Measurements from ENCODE around the gene DNAH6. TPM values are rescaled to one million over a fixed set of nuclear protein-coding genes. Genes with fewer than 3 reads are reported as not detected.

The DNAH6 gene
- total RNA-seq, 1 experiment from 2014 or later = 0.26 TPM

DNA sequence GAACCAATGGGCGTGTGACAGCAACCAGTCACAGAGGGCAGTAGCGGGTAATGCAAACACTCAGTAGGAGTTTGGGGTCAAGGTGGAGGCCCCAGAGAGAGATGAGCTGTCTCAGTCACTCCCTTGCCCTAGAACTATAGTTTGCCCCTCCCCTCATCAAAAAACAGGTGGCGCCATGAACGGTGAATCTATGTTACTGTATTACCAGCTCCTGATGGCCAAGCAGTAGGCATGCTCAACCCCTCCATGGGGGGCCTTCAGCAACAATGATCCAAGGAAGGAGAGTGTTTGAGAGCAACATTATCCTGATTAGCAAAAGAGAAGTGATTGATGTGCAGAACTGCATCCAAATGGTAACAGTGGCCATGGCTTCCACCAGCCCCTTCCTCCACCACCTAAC, 334.2 kb downstream of the DNAH6 start:
- no peak overlapping the region for H3K4ac ChIP-seq (ENCODE audit: low read depth, low read length)
- no peak overlapping the region for H3K27ac ChIP-seq (ENCODE audit: insufficient read length, low read depth, low read length)
- no peak overlapping the region for H2AFZ ChIP-seq (ENCODE audit: low read length)
- no peaks in the 10 kb centered on the region for H3K79me2 ChIP-seq (ENCODE audit: insufficient read depth, low read length)
- no peak overlapping the region for H3K56ac ChIP-seq (ENCODE audit: insufficient read length, low read depth, low read length)
- H3K18ac ChIP-seq (ENCODE audit: insufficient read length, low read depth, low read length) = no peak overlapping the region
- no peak overlapping the region for H4K91ac ChIP-seq (ENCODE audit: insufficient read length, low read depth, low read length)
- H2BK12ac ChIP-seq (ENCODE audit: insufficient read length, low read depth, low read length) = no peak overlapping the region
- no peak overlapping the region for H4K8ac ChIP-seq (replicated peaks; ENCODE audit: insufficient read length, low read depth, low read length)
- H3K4me2 ChIP-seq (ENCODE audit: insufficient read depth, insufficient read length, low read length) = no peak overlapping the region
- no peak overlapping the region for H3T11ph ChIP-seq (ENCODE audit: low read length)
- no peak overlapping the region for H2BK120ac ChIP-seq (ENCODE audit: low read depth, low read length, poor library complexity, severe bottlenecking)
- H3K27me3 ChIP-seq (ENCODE audit: insufficient read depth, low read length) = peaks cover 5% of the 10 kb centered on the region; the same call in 1 of the 2 replicates
- Mint-ChIP-seq H3K9me3 (peaks cover 11 to 12% of the 10 kb centered on the region in 2 experiments), H3K4me1 (peaks cover 7 to 9% of the 10 kb centered on the region in 2 experiments), H3K36me3 (ENCODE audit: insufficient read depth in 1 of 3, low read depth in 3 of 3) (peaks cover 0 to 6% (median 2%) of the 10 kb centered on the region in 3 experiments; a peak in 4 of 7 replicates), H3K4me3 (no peak overlapping the region), H3K27ac (no peak overlapping the region), H3K27me3 (ENCODE audit: low read depth) (peaks cover 67% of the 10 kb centered on the region)
- TF ChIP-seq, protein P1, sequence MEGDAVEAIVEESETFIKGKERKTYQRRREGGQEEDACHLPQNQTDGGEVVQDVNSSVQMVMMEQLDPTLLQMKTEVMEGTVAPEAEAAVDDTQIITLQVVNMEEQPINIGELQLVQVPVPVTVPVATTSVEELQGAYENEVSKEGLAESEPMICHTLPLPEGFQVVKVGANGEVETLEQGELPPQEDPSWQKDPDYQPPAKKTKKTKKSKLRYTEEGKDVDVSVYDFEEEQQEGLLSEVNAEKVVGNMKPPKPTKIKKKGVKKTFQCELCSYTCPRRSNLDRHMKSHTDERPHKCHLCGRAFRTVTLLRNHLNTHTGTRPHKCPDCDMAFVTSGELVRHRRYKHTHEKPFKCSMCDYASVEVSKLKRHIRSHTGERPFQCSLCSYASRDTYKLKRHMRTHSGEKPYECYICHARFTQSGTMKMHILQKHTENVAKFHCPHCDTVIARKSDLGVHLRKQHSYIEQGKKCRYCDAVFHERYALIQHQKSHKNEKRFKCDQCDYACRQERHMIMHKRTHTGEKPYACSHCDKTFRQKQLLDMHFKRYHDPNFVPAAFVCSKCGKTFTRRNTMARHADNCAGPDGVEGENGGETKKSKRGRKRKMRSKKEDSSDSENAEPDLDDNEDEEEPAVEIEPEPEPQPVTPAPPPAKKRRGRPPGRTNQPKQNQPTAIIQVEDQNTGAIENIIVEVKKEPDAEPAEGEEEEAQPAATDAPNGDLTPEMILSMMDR (conservative IDR thresholded peaks at IDR 0.05) = peak; percentile 12; the same call in 1 of the 3 replicates
- no peak overlapping the region for H3K14ac ChIP-seq (ENCODE audit: insufficient read depth, low read length)
- no peak overlapping the region for H2BK15ac ChIP-seq (ENCODE audit: low read depth, low read length)
- H3K79me1 ChIP-seq (ENCODE audit: insufficient read depth, low read depth, low read length, poor library complexity, severe bottlenecking) = no peaks in the 10 kb centered on the region
- H2BK5ac ChIP-seq (ENCODE audit: insufficient read length, low read length) = no peak overlapping the region
- H2AK5ac ChIP-seq (ENCODE audit: insufficient read length, low read length) = no peak overlapping the region
- DNase-seq = no peak
- WGBS (ENCODE audit: extremely low coverage, insufficient read length, low lambda C conversion rate) = no CpG with 5 or more reads among the region's 4 CpGs
- H3K4me1 ChIP-seq (ENCODE audit: insufficient read depth, low read length) = no peaks in the 10 kb centered on the region
- no peak overlapping the region for H3K23ac ChIP-seq (ENCODE audit: insufficient read length, low read depth, low read length)
- no peaks in the 10 kb centered on the region for H3K23me2 ChIP-seq (ENCODE audit: insufficient read length, low read depth, low read length, poor library complexity, severe bottlenecking)
- no peak overlapping the region for H4K5ac ChIP-seq (ENCODE audit: insufficient read length, low read depth, low read length)
- no peaks in the 10 kb centered on the region for H4K20me1 ChIP-seq (ENCODE audit: control insufficient read depth, insufficient read depth, insufficient read length)
- H3K9me3 ChIP-seq (ENCODE audit: control insufficient read depth, low read depth, low read length) = no peaks in the 10 kb centered on the region
- H3K9ac ChIP-seq (ENCODE audit: extremely low read depth, insufficient read length, low read length) = no peak overlapping the region
- no peak overlapping the region for H2BK20ac ChIP-seq (ENCODE audit: low read depth, low read length, poor library complexity, severe bottlenecking)
